C4-2B (cell line): ENCODE data around the gene COL28A1.

ENCODE experiments used
- ZFX ChIP-seq: fragments of 450-650 bp; IDR thresholded peaks from 2 replicates; pipeline ENCODE4 v1.6.1; 2017
- TF ChIP-seq, protein P1 (sequence below): fragments of 450-650 bp; conservative IDR thresholded peaks from 2 replicates; pipeline ENCODE4 v1.5.1; 2017; ENCODE audit warnings: mild to moderate bottlenecking

DNA sequence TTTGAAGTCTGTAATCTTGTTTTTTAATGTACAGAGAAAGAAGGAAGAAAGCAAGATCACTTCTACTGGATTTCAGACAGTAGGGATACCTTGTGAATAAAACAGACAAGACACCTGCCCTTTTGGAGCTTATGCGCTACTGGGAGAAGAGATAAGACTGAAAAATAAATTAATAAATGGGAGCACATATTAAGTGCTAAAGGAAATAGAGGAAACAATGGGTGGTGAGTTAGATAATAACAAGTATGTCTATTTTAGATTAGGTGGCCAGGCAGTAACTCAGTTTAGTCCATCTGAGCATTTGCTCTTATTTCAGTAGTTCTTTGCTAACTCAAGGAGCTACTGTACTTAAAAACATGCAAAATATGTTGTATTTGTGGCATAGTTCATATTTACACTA lies 46.9 kb upstream of the COL28A1 start:
- TF ChIP-seq, protein P1, sequence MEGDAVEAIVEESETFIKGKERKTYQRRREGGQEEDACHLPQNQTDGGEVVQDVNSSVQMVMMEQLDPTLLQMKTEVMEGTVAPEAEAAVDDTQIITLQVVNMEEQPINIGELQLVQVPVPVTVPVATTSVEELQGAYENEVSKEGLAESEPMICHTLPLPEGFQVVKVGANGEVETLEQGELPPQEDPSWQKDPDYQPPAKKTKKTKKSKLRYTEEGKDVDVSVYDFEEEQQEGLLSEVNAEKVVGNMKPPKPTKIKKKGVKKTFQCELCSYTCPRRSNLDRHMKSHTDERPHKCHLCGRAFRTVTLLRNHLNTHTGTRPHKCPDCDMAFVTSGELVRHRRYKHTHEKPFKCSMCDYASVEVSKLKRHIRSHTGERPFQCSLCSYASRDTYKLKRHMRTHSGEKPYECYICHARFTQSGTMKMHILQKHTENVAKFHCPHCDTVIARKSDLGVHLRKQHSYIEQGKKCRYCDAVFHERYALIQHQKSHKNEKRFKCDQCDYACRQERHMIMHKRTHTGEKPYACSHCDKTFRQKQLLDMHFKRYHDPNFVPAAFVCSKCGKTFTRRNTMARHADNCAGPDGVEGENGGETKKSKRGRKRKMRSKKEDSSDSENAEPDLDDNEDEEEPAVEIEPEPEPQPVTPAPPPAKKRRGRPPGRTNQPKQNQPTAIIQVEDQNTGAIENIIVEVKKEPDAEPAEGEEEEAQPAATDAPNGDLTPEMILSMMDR, result no peak
- no peak for TF ChIP-seq ZFX
